NCI-H345 treated with DMSO at 0.1 percent for 48 hours (cell line): Measurements from ENCODE around the gene ABHD17B.
"Not testable (repeated sequence)": the region's sequence is repeated elsewhere in the genome, so short reads cannot be mapped to it uniquely, and the experiment has no call there.

Source experiments
- DNase-seq: peaks from one replicate; lab custom pipeline; 2025; ENCODE audit not compliant: unreplicated experiment; lab: John Stamatoyannopoulos, UW

The ABHD17B gene

GRCh38 chr9:71911061-71911907 lies at the start of gene ABHD17B, which contains the start of gene C9orf85:
ABHD17B (minus strand) TSS chr9:71911193; CDS start chr9:71875080, 36,113 bp downstream.
C9orf85 (plus strand) TSS chr9:71911639; CDS start chr9:71911735, 96 bp downstream.
- DNase-seq: peak; percentile 99

GRCh38 chr9:71955300-71955915 lies 44.4 kb upstream of the ABHD17B start:
- DNase-seq: no peak

GRCh38 chr9:71954652-71955051 lies 43.7 kb upstream of the ABHD17B start:
- not testable (repeated sequence) for DNase-seq

- DNase-seq: no peak
These were observed 33.9 kb upstream of the ABHD17B start for GRCh38 chr9:71944754-71945375.

GRCh38 chr9:71941998-71942567 lies 31.1 kb upstream of the ABHD17B start:
- no peak for DNase-seq

GRCh38 chr9:71941060-71941568 lies 30.1 kb upstream of the ABHD17B start:
- no peak for DNase-seq

GRCh38 chr9:71937898-71938297 lies 26.9 kb upstream of the ABHD17B start:
- DNase-seq: no peak

GRCh38 chr9:71937070-71937625 lies 26.2 kb upstream of the ABHD17B start:
- no peak for DNase-seq

GRCh38 chr9:71936066-71936465 lies 25.1 kb upstream of the ABHD17B start:
- no peak for DNase-seq

GRCh38 chr9:71931166-71931565 lies 20.2 kb upstream of the ABHD17B start:
- no peak for DNase-seq

- DNase-seq: no peak
These were observed 18.9 kb upstream of the ABHD17B start for GRCh38 chr9:71929791-71930440.

- no peak for DNase-seq
These were observed 18.2 kb upstream of the ABHD17B start for GRCh38 chr9:71929223-71929622.

GRCh38 chr9:71928806-71929205 lies 17.8 kb upstream of the ABHD17B start:
- no peak for DNase-seq

GRCh38 chr9:71928376-71928775 lies 17.4 kb upstream of the ABHD17B start:
- DNase-seq: no peak

- no peak for DNase-seq
These were observed 14.8 kb upstream of the ABHD17B start for GRCh38 chr9:71925834-71926233.

GRCh38 chr9:71924576-71924975 lies 13.6 kb upstream of the ABHD17B start:
- DNase-seq: no peak

GRCh38 chr9:71921190-71921814 lies 10.3 kb upstream of the ABHD17B start:
- DNase-seq: no peak

- DNase-seq: no peak
These were observed 9.6 kb upstream of the ABHD17B start for GRCh38 chr9:71920456-71921189.

- DNase-seq: no peak
These were observed 7.4 kb upstream of the ABHD17B start for GRCh38 chr9:71918419-71918818.
